HEK293 (cell line): ENCODE results near the gene MCOLN1.

ENCODE experiments used
- AEBP2 ChIP-seq: fragments of 450-650 bp; formaldehyde crosslinking; IDR thresholded peaks from 2 replicates; pipeline ENCODE4 v1.5.1; 2016; ENCODE audit warnings: missing biosample characterization, missing genetic modification characterization, borderline replicate concordance
- GFI1B ChIP-seq: fragments of 450-650 bp; formaldehyde crosslinking; IDR thresholded peaks from 2 replicates; pipeline ENCODE4 v1.5.1; 2016; ENCODE audit warnings: missing biosample characterization, missing genetic modification characterization
- GLIS2 ChIP-seq: fragments of 450-650 bp; formaldehyde crosslinking; IDR thresholded peaks from 2 replicates; pipeline ENCODE4 v1.5.1; 2016; ENCODE audit warnings: missing biosample characterization, missing genetic modification characterization
- MEIS1 ChIP-seq: sonication (generic); formaldehyde crosslinking; IDR thresholded peaks from 2 replicates; pipeline ENCODE4 v1.8.1; 2022; ENCODE audit warnings: missing genetic modification reagents, mild to moderate bottlenecking, borderline replicate concordance
- OSR2 ChIP-seq: fragments of 450-650 bp; formaldehyde crosslinking; IDR thresholded peaks from 2 replicates; pipeline ENCODE4 v1.5.1; 2016; ENCODE audit warnings: missing biosample characterization, missing genetic modification characterization
- SCRT2 ChIP-seq: fragments of 450-650 bp; formaldehyde crosslinking; IDR thresholded peaks from 2 replicates; pipeline ENCODE4 v1.5.1; 2016; ENCODE audit warnings: missing biosample characterization, missing genetic modification characterization
- SP3 ChIP-seq: fragments of 450-650 bp; formaldehyde crosslinking; IDR thresholded peaks from 2 replicates; pipeline ENCODE4 v1.5.1; 2016; ENCODE audit warnings: missing biosample characterization, missing genetic modification characterization
- WT1 ChIP-seq: fragments of 450-650 bp; formaldehyde crosslinking; IDR thresholded peaks from 2 replicates; pipeline ENCODE4 v1.5.1; 2016; ENCODE audit warnings: missing biosample characterization, missing genetic modification characterization
- ZBTB48 ChIP-seq: fragments of 450-650 bp; formaldehyde crosslinking; IDR thresholded peaks from 2 replicates; pipeline ENCODE4 v1.5.1; 2016; ENCODE audit warnings: missing biosample characterization, missing genetic modification characterization
- ZFHX2 ChIP-seq: fragments of 450-650 bp; formaldehyde crosslinking; conservative IDR thresholded peaks from 2 replicates; pipeline ENCODE4 v1.5.1; 2016; ENCODE audit warnings: missing biosample characterization, missing genetic modification characterization
- ZNF138 ChIP-seq: fragments of 450-650 bp; formaldehyde crosslinking; IDR thresholded peaks from 2 replicates; pipeline ENCODE4 v1.5.1; 2016; ENCODE audit warnings: missing biosample characterization, missing genetic modification characterization, borderline replicate concordance
- ZNF146 ChIP-seq: fragments of 450-650 bp; formaldehyde crosslinking; IDR thresholded peaks from 2 replicates; pipeline ENCODE4 v1.5.1; 2016; ENCODE audit warnings: missing biosample characterization, missing genetic modification characterization
- ZNF202 ChIP-seq: fragments of 450-650 bp; formaldehyde crosslinking; IDR thresholded peaks from 2 replicates; pipeline ENCODE4 v1.5.1; 2016; ENCODE audit warnings: missing biosample characterization, missing genetic modification characterization, borderline replicate concordance
- ZNF223 ChIP-seq: fragments of 450-650 bp; formaldehyde crosslinking; IDR thresholded peaks from 2 replicates; pipeline ENCODE4 v1.5.1; 2016; ENCODE audit warnings: missing biosample characterization, missing genetic modification characterization
- ZNF302 ChIP-seq: fragments of 450-650 bp; formaldehyde crosslinking; IDR thresholded peaks from 2 replicates; pipeline ENCODE4 v1.5.1; 2016; ENCODE audit warnings: missing biosample characterization, missing genetic modification characterization, low read depth
- ZNF510 ChIP-seq: fragments of 450-650 bp; formaldehyde crosslinking; IDR thresholded peaks from 2 replicates; pipeline ENCODE4 v1.5.1; 2018; ENCODE audit warnings: mild to moderate bottlenecking, missing genetic modification characterization, missing biosample characterization; ENCODE audit not compliant: insufficient replicate concordance
- ZNF514 ChIP-seq: fragments of 450-650 bp; formaldehyde crosslinking; IDR thresholded peaks from 2 replicates; pipeline ENCODE4 v1.5.1; 2016; ENCODE audit warnings: missing biosample characterization, missing genetic modification characterization
- ZNF596 ChIP-seq: fragments of 450-650 bp; IDR thresholded peaks from 2 replicates; pipeline ENCODE4 v1.5.0; 2018; ENCODE audit warnings: missing biosample characterization, mild to moderate bottlenecking, missing genetic modification characterization, moderate library complexity
- ZNF600 ChIP-seq: fragments of 450-650 bp; formaldehyde crosslinking; IDR thresholded peaks from 2 replicates; pipeline ENCODE4 v1.5.1; 2016; ENCODE audit warnings: missing biosample characterization, missing genetic modification characterization
- ZNF629 ChIP-seq: fragments of 450-650 bp; formaldehyde crosslinking; IDR thresholded peaks from 2 replicates; pipeline ENCODE4 v1.5.1; 2017; ENCODE audit warnings: missing biosample characterization, missing genetic modification characterization
- ZNF654 ChIP-seq: fragments of 450-650 bp; formaldehyde crosslinking; IDR thresholded peaks from 2 replicates; pipeline ENCODE4 v1.5.1; 2016; ENCODE audit warnings: low read depth, missing biosample characterization, missing genetic modification characterization
- ZNF658 ChIP-seq: fragments of 450-650 bp; formaldehyde crosslinking; IDR thresholded peaks from 2 replicates; pipeline ENCODE4; 2016; ENCODE audit warnings: missing biosample characterization, missing genetic modification characterization
- ZNF76 ChIP-seq: fragments of 450-650 bp; formaldehyde crosslinking; IDR thresholded peaks from 2 replicates; pipeline ENCODE4; 2016; ENCODE audit warnings: low read depth, missing biosample characterization, missing genetic modification characterization, borderline replicate concordance
- TF ChIP-seq, protein P1 (sequence below): fragments of 450-650 bp; formaldehyde crosslinking; IDR thresholded peaks from 2 replicates; pipeline ENCODE4 v1.5.1; 2017; ENCODE audit warnings: missing biosample characterization, missing genetic modification characterization
- TF ChIP-seq, protein P2 (sequence below): fragments of 450-650 bp; formaldehyde crosslinking; IDR thresholded peaks from 2 replicates; pipeline ENCODE4 v1.5.1; 2017; ENCODE audit warnings: missing biosample characterization, missing genetic modification characterization

Gene MCOLN1

GRCh38 chr19:7533925-7534480 lies 11.6 kb downstream of the MCOLN1 start (continued):
- no peak for TF ChIP-seq ZNF510 (tag by site-specific recombination)
- TF ChIP-seq ZNF600 (tag by site-specific recombination) = peak; percentile 23; the same call in 1 of the 2 replicates
- TF ChIP-seq, protein P1, sequence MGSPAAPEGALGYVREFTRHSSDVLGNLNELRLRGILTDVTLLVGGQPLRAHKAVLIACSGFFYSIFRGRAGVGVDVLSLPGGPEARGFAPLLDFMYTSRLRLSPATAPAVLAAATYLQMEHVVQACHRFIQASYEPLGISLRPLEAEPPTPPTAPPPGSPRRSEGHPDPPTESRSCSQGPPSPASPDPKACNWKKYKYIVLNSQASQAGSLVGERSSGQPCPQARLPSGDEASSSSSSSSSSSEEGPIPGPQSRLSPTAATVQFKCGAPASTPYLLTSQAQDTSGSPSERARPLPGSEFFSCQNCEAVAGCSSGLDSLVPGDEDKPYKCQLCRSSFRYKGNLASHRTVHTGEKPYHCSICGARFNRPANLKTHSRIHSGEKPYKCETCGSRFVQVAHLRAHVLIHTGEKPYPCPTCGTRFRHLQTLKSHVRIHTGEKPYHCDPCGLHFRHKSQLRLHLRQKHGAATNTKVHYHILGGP (tag by site-specific recombination) = no peak
- TF ChIP-seq ZNF146 = no peak
- TF ChIP-seq ZNF76 = peak; percentile 63; the same call in 1 of the 2 replicates
- TF ChIP-seq MEIS1 (CRISPR knock-in tag) = no peak
- TF ChIP-seq, protein P2, sequence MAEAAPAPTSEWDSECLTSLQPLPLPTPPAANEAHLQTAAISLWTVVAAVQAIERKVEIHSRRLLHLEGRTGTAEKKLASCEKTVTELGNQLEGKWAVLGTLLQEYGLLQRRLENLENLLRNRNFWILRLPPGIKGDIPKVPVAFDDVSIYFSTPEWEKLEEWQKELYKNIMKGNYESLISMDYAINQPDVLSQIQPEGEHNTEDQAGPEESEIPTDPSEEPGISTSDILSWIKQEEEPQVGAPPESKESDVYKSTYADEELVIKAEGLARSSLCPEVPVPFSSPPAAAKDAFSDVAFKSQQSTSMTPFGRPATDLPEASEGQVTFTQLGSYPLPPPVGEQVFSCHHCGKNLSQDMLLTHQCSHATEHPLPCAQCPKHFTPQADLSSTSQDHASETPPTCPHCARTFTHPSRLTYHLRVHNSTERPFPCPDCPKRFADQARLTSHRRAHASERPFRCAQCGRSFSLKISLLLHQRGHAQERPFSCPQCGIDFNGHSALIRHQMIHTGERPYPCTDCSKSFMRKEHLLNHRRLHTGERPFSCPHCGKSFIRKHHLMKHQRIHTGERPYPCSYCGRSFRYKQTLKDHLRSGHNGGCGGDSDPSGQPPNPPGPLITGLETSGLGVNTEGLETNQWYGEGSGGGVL (tag by site-specific recombination) = no peak
- no peak for TF ChIP-seq ZNF596 (tag by site-specific recombination)
- TF ChIP-seq ZNF302 = no peak
- TF ChIP-seq SP3 = peak; percentile 77
- 0 out of 2 replicates have a peak, but pooled peaks have one; percentile 8 for TF ChIP-seq OSR2 (tag by site-specific recombination)
- TF ChIP-seq AEBP2 (tag by site-specific recombination) = no peak
- no peak for TF ChIP-seq ZNF658 (tag by site-specific recombination)
- no peak for TF ChIP-seq GFI1B (tag by site-specific recombination)
- 0 out of 2 replicates have a peak, but pooled peaks have one; percentile 21 for TF ChIP-seq ZBTB48 (tag by site-specific recombination)
- TF ChIP-seq ZNF223 (tag by site-specific recombination) = no peak
- no peak for TF ChIP-seq ZNF629 (tag by site-specific recombination)
- TF ChIP-seq WT1 (tag by site-specific recombination) = no peak
- no peak for TF ChIP-seq ZNF514 (tag by site-specific recombination)
- TF ChIP-seq ZNF202 (tag by site-specific recombination) = no peak
- peak; percentile 47 for TF ChIP-seq GLIS2 (tag by site-specific recombination)
- no peak for TF ChIP-seq SCRT2
- TF ChIP-seq ZFHX2 (tag by site-specific recombination) = no peak
- TF ChIP-seq ZNF654 (tag by site-specific recombination) = no peak
- no peak for TF ChIP-seq ZNF138 (tag by site-specific recombination)
